Measurements from ENCODE around the gene ADNP. TPM values are rescaled to one million over a fixed set of nuclear protein-coding genes. Genes with fewer than 3 reads are reported as not detected.

The ADNP gene
- polyA plus RNA-seq, 1 donor (not counting 4 experiments of a cell fraction or from before 2014, with no cell fraction given): 29.3 TPM

DNA sequence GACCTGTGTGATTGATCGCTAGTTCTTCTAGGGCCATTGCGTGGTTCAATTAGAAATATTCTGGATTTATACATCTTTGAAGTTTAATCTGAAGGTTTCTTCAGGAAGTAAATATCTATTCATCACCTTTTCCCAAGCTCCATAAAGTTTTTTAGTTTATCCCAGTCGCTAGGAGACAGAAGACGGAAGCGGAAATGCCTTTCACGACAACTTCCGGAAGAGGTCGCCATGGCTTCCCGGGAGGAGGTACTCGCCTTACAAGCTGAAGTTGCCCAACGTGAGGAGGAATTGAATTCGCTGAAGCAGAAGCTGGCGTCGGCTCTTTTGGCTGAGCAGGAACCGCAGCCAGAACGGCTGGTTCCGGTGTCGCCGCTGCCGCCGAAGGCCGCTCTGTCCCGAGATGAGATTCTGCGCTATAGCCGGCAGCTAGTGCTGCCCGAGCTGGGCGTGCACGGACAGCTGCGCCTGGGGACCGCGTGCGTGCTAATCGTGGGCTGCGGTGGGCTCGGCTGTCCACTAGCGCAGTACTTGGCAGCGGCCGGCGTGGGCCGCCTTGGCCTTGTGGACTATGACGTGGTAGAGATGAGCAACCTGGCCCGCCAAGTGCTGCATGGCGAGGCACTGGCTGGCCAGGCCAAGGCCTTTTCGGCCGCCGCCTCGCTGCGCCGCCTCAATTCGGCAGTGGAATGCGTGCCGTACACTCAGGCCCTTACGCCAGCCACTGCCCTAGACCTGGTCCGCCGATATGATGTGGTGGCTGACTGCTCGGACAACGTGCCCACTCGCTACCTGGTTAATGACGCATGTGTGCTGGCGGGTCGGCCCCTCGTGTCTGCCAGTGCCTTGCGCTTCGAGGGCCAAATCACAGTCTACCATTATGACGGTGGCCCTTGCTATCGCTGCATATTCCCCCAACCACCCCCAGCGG is 27.6 kb upstream of the ADNP start, which contains the start of gene MOCS3:
TSS of gene MOCS3 (plus strand) at position 204 of the 928 bp plus-strand sequence. CDS start at position 229, 25 bp downstream.
- Histone ChIP-seq H3K9ac (ENCODE audit: control insufficient read depth, extremely low read depth, insufficient read depth, low read length) (peak within 1 kb of the TSS; percentile 94), H4K20me1 (ENCODE audit: control insufficient read depth, extremely low read depth, insufficient read depth, low read length) (peaks cover 9% of the 10 kb centered on the region), H3K4me2 (ENCODE audit: control insufficient read depth, extremely low read depth, insufficient read depth, low read depth, low read length) (peak within 1 kb of the TSS; percentile 96), H2AFZ (ENCODE audit: control insufficient read depth, low read length) (peak within 1 kb of the TSS; percentile 96), H3K27ac (ENCODE audit: control insufficient read depth, insufficient read depth, low read length) (peak within 1 kb of the TSS; percentile 100), H3K4me3 (ENCODE audit: control insufficient read depth in 2 of 3, extremely low read depth in 1 of 3, insufficient read depth in 2 of 3, low read depth in 1 of 3, low read length in 3 of 3) (peak within 1 kb of the TSS; percentile 69 to 99 (median 99)), H3K27me3 (ENCODE audit: control insufficient read depth, extremely low read depth, insufficient read depth, low read length) (no peaks in the 10 kb centered on the region), H3K9me1 (ENCODE audit: control insufficient read depth, extremely low read depth, insufficient read depth, low read length) (no peaks in the 10 kb centered on the region), H3K79me2 (ENCODE audit: control insufficient read depth, insufficient read depth, low read length) (peaks cover 79% of the 10 kb centered on the region), H3K9me3 (ENCODE audit: control insufficient read depth, low read depth, low read length) (no peaks in the 10 kb centered on the region), H3K36me3 (ENCODE audit: control insufficient read depth in 2 of 2, extremely low read depth in 1 of 2, insufficient read depth in 2 of 2, low read length in 2 of 2) (peaks cover 1 to 3% of the 10 kb centered on the region in 2 experiments), H3K4me1 (ENCODE audit: control insufficient read depth, extremely low read depth, insufficient read depth, low read length) (peaks cover 20% of the 10 kb centered on the region)
- peak; percentile 68 for DNase-seq (ENCODE audit: low read depth, low spot score)
- dilution Hi-C loops (cut with MboI; ENCODE audit: extremely low pct_ligation_motif_present, low sequenced_read_pairs): no loop called here
- FAIRE-seq: peak; percentile 9
- no peak for TF ChIP-seq CTCF (optimal IDR thresholded peaks at IDR 0.05 in 1 of 3, IDR thresholded peaks at IDR 0.05 in 1 of 3, conservative IDR thresholded peaks at IDR 0.05 in 1 of 3; ENCODE audit: extremely low read depth in 1 of 3, insufficient read depth in 2 of 3, low read length in 3 of 3)
- TF ChIP-seq EZH2 (IDR thresholded peaks at IDR 0.05; ENCODE audit: low read length): no peak

DNA sequence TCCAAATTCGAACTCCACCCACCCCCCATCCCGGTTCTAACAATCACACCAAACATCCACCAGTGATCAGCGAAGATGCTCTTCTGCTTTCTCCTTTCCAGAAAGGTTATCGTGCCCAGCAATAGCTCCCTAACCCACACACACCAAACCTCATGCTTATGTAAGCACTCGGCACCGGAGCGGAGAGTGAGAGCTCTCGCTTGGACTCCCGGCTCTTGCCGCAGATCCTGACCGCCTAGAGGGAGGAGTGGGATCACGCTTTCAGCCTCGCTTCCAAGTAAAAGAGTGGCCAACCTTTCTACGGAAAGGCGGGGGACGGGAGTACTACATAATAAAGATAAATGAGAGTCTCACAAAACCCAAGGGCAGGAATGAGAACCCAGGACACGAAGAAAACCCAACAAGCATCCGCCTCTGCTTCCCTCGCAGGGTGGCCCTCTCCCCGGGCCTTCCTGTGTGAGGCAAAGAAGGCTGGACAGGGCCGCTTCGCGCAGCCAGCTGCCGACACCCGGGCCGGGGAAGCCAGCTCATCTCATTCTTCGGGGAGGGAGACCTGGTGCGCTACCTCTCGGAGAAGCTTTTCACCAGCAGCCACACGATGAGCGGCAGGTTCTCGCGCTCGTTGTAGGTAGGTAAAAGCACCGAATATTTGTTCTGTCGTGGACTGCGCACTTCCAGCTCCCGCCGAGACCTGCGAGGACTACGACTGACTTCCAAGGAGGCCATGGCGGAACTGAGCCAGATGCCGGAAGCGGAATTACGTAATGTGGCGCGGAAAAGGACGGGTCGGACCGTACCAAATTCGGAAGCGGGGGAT is 26.8 kb upstream of the ADNP start, which contains the start of gene DPM1:
TSS of gene DPM1 (minus strand) at position 735 of the 817 bp plus-strand sequence. CDS start at position 726, 9 bp downstream.
- peak within 1 kb of the TSS; percentile 100 for H3K27ac ChIP-seq (ENCODE audit: control insufficient read depth, insufficient read depth, low read length)
- H3K79me2 ChIP-seq (ENCODE audit: control insufficient read depth, insufficient read depth, low read length): peaks cover 88% of the 10 kb centered on the region
- peak within 1 kb of the TSS; percentile 69 to 99 (median 99) for H3K4me3 ChIP-seq (ENCODE audit: control insufficient read depth in 2 of 3, extremely low read depth in 1 of 3, insufficient read depth in 2 of 3, low read depth in 1 of 3, low read length in 3 of 3)
- H3K9ac ChIP-seq (ENCODE audit: control insufficient read depth, extremely low read depth, insufficient read depth, low read length): peak within 1 kb of the TSS; percentile 94
- H3K9me3 ChIP-seq (ENCODE audit: control insufficient read depth, low read depth, low read length): no peaks in the 10 kb centered on the region
- TF ChIP-seq EZH2 (IDR thresholded peaks at IDR 0.05; ENCODE audit: low read length) (no peak), CTCF (optimal IDR thresholded peaks at IDR 0.05 in 1 of 3, IDR thresholded peaks at IDR 0.05 in 1 of 3, conservative IDR thresholded peaks at IDR 0.05 in 1 of 3; ENCODE audit: extremely low read depth in 1 of 3, insufficient read depth in 2 of 3, low read length in 3 of 3) (no peak)
- peak within 1 kb of the TSS; percentile 96 for H2AFZ ChIP-seq (ENCODE audit: control insufficient read depth, low read length)
- peak; percentile 62 for FAIRE-seq
- peaks cover 20% of the 10 kb centered on the region for H3K4me1 ChIP-seq (ENCODE audit: control insufficient read depth, extremely low read depth, insufficient read depth, low read length)
- peaks cover 3 to 6% of the 10 kb centered on the region in 2 experiments for H3K36me3 ChIP-seq (ENCODE audit: control insufficient read depth in 2 of 2, extremely low read depth in 1 of 2, insufficient read depth in 2 of 2, low read length in 2 of 2)
- H3K9me1 ChIP-seq (ENCODE audit: control insufficient read depth, extremely low read depth, insufficient read depth, low read length): no peaks in the 10 kb centered on the region
- H3K4me2 ChIP-seq (ENCODE audit: control insufficient read depth, extremely low read depth, insufficient read depth, low read depth, low read length): peak within 1 kb of the TSS; percentile 96
- peak; percentile 57 for DNase-seq (ENCODE audit: low read depth, low spot score)
- H4K20me1 ChIP-seq (ENCODE audit: control insufficient read depth, extremely low read depth, insufficient read depth, low read length): peaks cover 9% of the 10 kb centered on the region
- dilution Hi-C loops (cut with MboI; ENCODE audit: extremely low pct_ligation_motif_present, low sequenced_read_pairs): no loop called here
- no peaks in the 10 kb centered on the region for H3K27me3 ChIP-seq (ENCODE audit: control insufficient read depth, extremely low read depth, insufficient read depth, low read length)
